Testis (tissue), 2 donors: ENCODE results near the gene CRACDL.

Experiments
- POLR2A ChIP-seq: fragments of 450-650 bp; IDR thresholded peaks from one replicate; pipeline ENCODE4 v1.6.1; 2017; ENCODE audit warnings: antibody characterized with exemption, mild to moderate bottlenecking, moderate library complexity
- TF ChIP-seq, protein P1 (sequence below), 3 experiments: fragments of 450-650 bp in 2 of 3; fragments of 200-600 bp in 1 of 3; sonication (generic) in 1 of 3; IDR thresholded peaks; one replicate each; pipeline ENCODE4 v1.5.1; 2016 to 2019; ENCODE audit warnings: antibody characterized with exemption in 3 of 3, mild to moderate bottlenecking in 2 of 3, moderate library complexity in 1 of 3

DNA sequence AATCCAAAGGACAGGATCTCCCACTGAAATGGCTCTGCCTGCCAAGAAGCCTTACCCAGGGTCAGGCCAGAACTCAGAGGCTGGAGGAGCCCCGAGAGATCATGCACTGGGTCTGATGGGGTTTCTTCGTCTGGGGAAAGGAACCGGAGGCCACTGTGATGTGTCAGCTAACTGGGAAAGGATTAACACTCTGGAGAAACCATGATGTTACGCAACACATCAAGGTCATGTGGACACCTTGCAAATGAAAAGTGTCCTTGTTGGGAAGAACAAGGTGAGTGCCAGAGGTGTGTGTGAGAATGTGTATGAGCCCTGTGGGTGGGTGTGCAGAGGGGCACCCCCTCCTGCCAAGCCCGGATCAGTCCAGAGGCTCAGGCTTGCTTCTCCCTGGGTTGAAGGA is 86.9 kb downstream of the CRACDL start:
- TF ChIP-seq, protein P1, sequence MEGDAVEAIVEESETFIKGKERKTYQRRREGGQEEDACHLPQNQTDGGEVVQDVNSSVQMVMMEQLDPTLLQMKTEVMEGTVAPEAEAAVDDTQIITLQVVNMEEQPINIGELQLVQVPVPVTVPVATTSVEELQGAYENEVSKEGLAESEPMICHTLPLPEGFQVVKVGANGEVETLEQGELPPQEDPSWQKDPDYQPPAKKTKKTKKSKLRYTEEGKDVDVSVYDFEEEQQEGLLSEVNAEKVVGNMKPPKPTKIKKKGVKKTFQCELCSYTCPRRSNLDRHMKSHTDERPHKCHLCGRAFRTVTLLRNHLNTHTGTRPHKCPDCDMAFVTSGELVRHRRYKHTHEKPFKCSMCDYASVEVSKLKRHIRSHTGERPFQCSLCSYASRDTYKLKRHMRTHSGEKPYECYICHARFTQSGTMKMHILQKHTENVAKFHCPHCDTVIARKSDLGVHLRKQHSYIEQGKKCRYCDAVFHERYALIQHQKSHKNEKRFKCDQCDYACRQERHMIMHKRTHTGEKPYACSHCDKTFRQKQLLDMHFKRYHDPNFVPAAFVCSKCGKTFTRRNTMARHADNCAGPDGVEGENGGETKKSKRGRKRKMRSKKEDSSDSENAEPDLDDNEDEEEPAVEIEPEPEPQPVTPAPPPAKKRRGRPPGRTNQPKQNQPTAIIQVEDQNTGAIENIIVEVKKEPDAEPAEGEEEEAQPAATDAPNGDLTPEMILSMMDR (IDR thresholded peaks at IDR 0.05) = no peak
- no peak for TF ChIP-seq POLR2A
